WTC11 (cell line): Measurements from ENCODE around the gene KIFC3.

Experiments used
- ATF3 ChIP-seq: sonication (generic); formaldehyde crosslinking; conservative IDR thresholded peaks from 2 replicates; pipeline ENCODE4 v1.8.1; 2022; ENCODE audit warnings: mild to moderate bottlenecking, missing genetic modification reagents
- ATF6 ChIP-seq: sonication (generic); formaldehyde crosslinking; IDR thresholded peaks from 2 replicates; pipeline ENCODE4 v1.8.1; 2023; ENCODE audit warnings: mild to moderate bottlenecking, missing genetic modification reagents
- CREB1 ChIP-seq: sonication (generic); formaldehyde crosslinking; IDR thresholded peaks from 2 replicates; pipeline ENCODE4 v1.8.0; 2023; ENCODE audit warnings: mild to moderate bottlenecking, missing genetic modification reagents
- CTCF ChIP-seq: fragments of 200-600 bp; IDR thresholded peaks from 2 replicates; pipeline ENCODE4 v1.8.0; 2022; ENCODE audit warnings: antibody characterized with exemption
- ETV6 ChIP-seq: sonication (generic); formaldehyde crosslinking; IDR thresholded peaks from 2 replicates; pipeline ENCODE4 v1.8.1; 2022; ENCODE audit warnings: mild to moderate bottlenecking, missing genetic modification reagents
- KAT7 ChIP-seq: sonication (generic); formaldehyde crosslinking; IDR thresholded peaks from 2 replicates; pipeline ENCODE4 v1.8.1; 2023; ENCODE audit warnings: missing genetic modification reagents, mild to moderate bottlenecking, borderline replicate concordance
- PRDM15 ChIP-seq: sonication (generic); formaldehyde crosslinking; IDR thresholded peaks from 2 replicates; pipeline ENCODE4 v1.8.0; 2022; ENCODE audit warnings: missing genetic modification reagents
- SMAD3 ChIP-seq: sonication (generic); formaldehyde crosslinking; IDR thresholded peaks from 2 replicates; pipeline ENCODE4 v1.8.0; 2022; ENCODE audit warnings: missing genetic modification reagents, mild to moderate bottlenecking, borderline replicate concordance
- SP1 ChIP-seq: sonication (generic); formaldehyde crosslinking; conservative IDR thresholded peaks from 2 replicates; pipeline ENCODE4 v1.8.1; 2022; ENCODE audit warnings: missing genetic modification reagents
- ZBTB43 ChIP-seq: sonication (generic); formaldehyde crosslinking; IDR thresholded peaks from 2 replicates; pipeline ENCODE4 v1.8.1; 2023; ENCODE audit warnings: mild to moderate bottlenecking, missing genetic modification reagents
- ZNF396 ChIP-seq: fragments of 250-450 bp; sonication (Bioruptor Pico); IDR thresholded peaks from 2 replicates; pipeline ENCODE4 v1.8.0; 2021; ENCODE audit warnings: mild to moderate bottlenecking, moderate library complexity, borderline replicate concordance

- TF ChIP-seq CTCF = no peak
- TF ChIP-seq CREB1 (CRISPR knock-in tag) = no peak
- no peak for TF ChIP-seq ATF3 (CRISPR knock-in tag)
- no peak for TF ChIP-seq KAT7 (CRISPR knock-in tag)
- no peak for TF ChIP-seq PRDM15
- TF ChIP-seq ATF6 (CRISPR knock-in tag) = no peak
- TF ChIP-seq ETV6 = no peak
- no peak for TF ChIP-seq ZBTB43 (CRISPR knock-in tag)
- no peak for TF ChIP-seq ZNF396 (CRISPR knock-in tag)
- TF ChIP-seq SMAD3 = no peak
- TF ChIP-seq SP1 (CRISPR knock-in tag) = no peak
Observed at GRCh38 chr16:57801098-57801808, 1.0 kb downstream of the KIFC3 start.
